GM12892 (cell line): ENCODE results near the gene TRIM8.

ENCODE experiments used
- POLR2A ChIP-seq: IDR thresholded peaks from 2 replicates; pipeline ENCODE4 v1.6.1; 2011; ENCODE audit warnings: low read depth, low read length, control low read depth
- POLR2AphosphoS5 ChIP-seq: IDR thresholded peaks from 2 replicates; pipeline ENCODE4 v1.6.1; 2011; ENCODE audit warnings: low read depth, low read length, control low read depth
- TAF1 ChIP-seq: IDR thresholded peaks from 2 replicates; pipeline ENCODE4 v1.6.1; 2011; ENCODE audit warnings: low read depth, mild to moderate bottlenecking, control low read depth, low read length, borderline replicate concordance

- TF ChIP-seq TAF1 (no peak), POLR2AphosphoS5 (no peak), POLR2A (no peak)
Observed at GRCh38 chr10:102617816-102618215, 26.5 kb upstream of the TRIM8 start.
